ENCODE data around the gene SH3BGRL3. TPM values are rescaled to one million over a fixed set of nuclear protein-coding genes. Genes with fewer than 3 reads are reported as not detected.
A peak's percentile ranks its signal among the peaks of the same experiment; 100 is the strongest.

Gene SH3BGRL3
- total RNA-seq, 1 donor, result 30.8 TPM

- H4K20me1 ChIP-seq (ENCODE audit: insufficient read depth, low read length), result peaks cover 4% of the 10 kb centered on the region
- no peaks in the 10 kb centered on the region for H3K79me2 ChIP-seq (ENCODE audit: insufficient read depth, low read length)
- H3K9me3 ChIP-seq (ENCODE audit: low read depth, low read length), result no peaks in the 10 kb centered on the region
- peak; percentile 58 for DNase-seq (ENCODE audit: insufficient read length, low spot score, missing footprints)
- peaks cover 20% of the 10 kb centered on the region for H3K4me1 ChIP-seq (ENCODE audit: insufficient read depth, low read length)
- TF ChIP-seq CTCF (IDR thresholded peaks at IDR 0.05; ENCODE audit: extremely low read depth, low read depth, low read length), result no peak
- H3K36me3 ChIP-seq (ENCODE audit: insufficient read depth, low read length), result peaks cover 3% of the 10 kb centered on the region
- no peak overlapping the region for H3K4me2 ChIP-seq (ENCODE audit: insufficient read depth, low read length)
- no peak overlapping the region for H3K4me3 ChIP-seq (ENCODE audit: insufficient read depth, low read length)
- no peaks in the 10 kb centered on the region for H3K27me3 ChIP-seq (ENCODE audit: insufficient read depth, low read length)
- no peak overlapping the region for H2AFZ ChIP-seq (ENCODE audit: low read length)
- no peak overlapping the region for H3K27ac ChIP-seq (ENCODE audit: low read depth, low read length)
These were observed 9.5 kb downstream of the SH3BGRL3 start for GRCh38 chr1:26289158-26290059.

- peaks cover 2% of the 10 kb centered on the region for H4K20me1 ChIP-seq (ENCODE audit: insufficient read depth, low read length)
These were observed 10.4 kb downstream of the SH3BGRL3 start for GRCh38 chr1:26290122-26290881.

GRCh38 chr1:26290882-26291261 is 11.0 kb downstream of the SH3BGRL3 start:
- Histone ChIP-seq H3K27me3 (ENCODE audit: insufficient read depth, low read length) (no peaks in the 10 kb centered on the region), H3K4me3 (ENCODE audit: insufficient read depth, low read length) (no peak overlapping the region), H3K36me3 (ENCODE audit: insufficient read depth, low read length) (peaks cover 5% of the 10 kb centered on the region), H3K4me1 (ENCODE audit: insufficient read depth, low read length) (peaks cover 12% of the 10 kb centered on the region), H3K4me2 (ENCODE audit: insufficient read depth, low read length) (no peak overlapping the region), H3K9me3 (ENCODE audit: low read depth, low read length) (no peaks in the 10 kb centered on the region), H4K20me1 (ENCODE audit: insufficient read depth, low read length) (no peaks in the 10 kb centered on the region), H3K27ac (ENCODE audit: low read depth, low read length) (no peak overlapping the region), H2AFZ (ENCODE audit: low read length) (no peak overlapping the region), H3K79me2 (ENCODE audit: insufficient read depth, low read length) (no peaks in the 10 kb centered on the region)
- DNase-seq (ENCODE audit: insufficient read length, low spot score, missing footprints), result peak; percentile 54
- TF ChIP-seq CTCF (IDR thresholded peaks at IDR 0.05; ENCODE audit: extremely low read depth, low read depth, low read length), result no peak

More at GRCh38 chr1:26290122-26290881, 10.4 kb downstream of the SH3BGRL3 start:
- no peak overlapping the region for H3K4me2 ChIP-seq (ENCODE audit: insufficient read depth, low read length)
- no peak for TF ChIP-seq CTCF (IDR thresholded peaks at IDR 0.05; ENCODE audit: extremely low read depth, low read depth, low read length)
- no peaks in the 10 kb centered on the region for H3K27me3 ChIP-seq (ENCODE audit: insufficient read depth, low read length)
- H3K4me1 ChIP-seq (ENCODE audit: insufficient read depth, low read length), result peaks cover 12% of the 10 kb centered on the region
- DNase-seq (ENCODE audit: insufficient read length, low spot score, missing footprints), result peak; percentile 66
- H3K27ac ChIP-seq (ENCODE audit: low read depth, low read length), result no peak overlapping the region
- H3K36me3 ChIP-seq (ENCODE audit: insufficient read depth, low read length), result peaks cover 3% of the 10 kb centered on the region
- H2AFZ ChIP-seq (ENCODE audit: low read length), result no peak overlapping the region
- H3K79me2 ChIP-seq (ENCODE audit: insufficient read depth, low read length), result no peaks in the 10 kb centered on the region
- no peak overlapping the region for H3K4me3 ChIP-seq (ENCODE audit: insufficient read depth, low read length)
- H3K9me3 ChIP-seq (ENCODE audit: low read depth, low read length), result no peaks in the 10 kb centered on the region

DNA sequence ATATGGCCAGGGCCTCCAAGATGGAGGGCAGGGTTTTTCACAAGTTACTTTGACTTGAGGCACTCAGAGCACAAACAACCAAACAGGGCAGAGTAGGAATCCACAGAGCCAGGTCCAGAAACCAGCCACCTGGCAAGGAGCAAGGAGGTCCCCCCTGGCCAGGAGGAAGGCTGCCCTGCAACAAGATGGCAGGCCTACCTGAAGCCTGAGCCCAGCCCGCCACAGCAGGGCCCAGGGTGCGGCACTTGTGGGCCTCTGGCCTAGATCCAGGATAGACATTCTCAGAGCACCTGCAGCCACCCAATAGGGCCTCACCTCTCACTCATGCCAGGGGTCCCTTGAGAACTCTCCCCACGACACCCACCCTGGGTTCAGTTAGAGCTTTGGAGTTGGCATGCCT is 11.5 kb downstream of the SH3BGRL3 start:
- Histone ChIP-seq H3K4me1 (ENCODE audit: insufficient read depth, low read length) (peaks cover 12% of the 10 kb centered on the region), H3K79me2 (ENCODE audit: insufficient read depth, low read length) (no peaks in the 10 kb centered on the region), H3K27ac (ENCODE audit: low read depth, low read length) (no peak overlapping the region), H4K20me1 (ENCODE audit: insufficient read depth, low read length) (no peaks in the 10 kb centered on the region), H3K9me3 (ENCODE audit: low read depth, low read length) (no peaks in the 10 kb centered on the region), H3K4me2 (ENCODE audit: insufficient read depth, low read length) (no peak overlapping the region), H3K4me3 (ENCODE audit: insufficient read depth, low read length) (no peak overlapping the region), H2AFZ (ENCODE audit: low read length) (no peak overlapping the region), H3K27me3 (ENCODE audit: insufficient read depth, low read length) (no peaks in the 10 kb centered on the region), H3K36me3 (ENCODE audit: insufficient read depth, low read length) (peaks cover 7% of the 10 kb centered on the region)
- DNase-seq (ENCODE audit: insufficient read length, low spot score, missing footprints), result no peak
- no peak for TF ChIP-seq CTCF (IDR thresholded peaks at IDR 0.05; ENCODE audit: extremely low read depth, low read depth, low read length)
